ENCODE measurements around the gene MT1A.
A peak's percentile ranks its signal among the peaks of the same experiment; 100 is the strongest.

Gene MT1A

GRCh38 chr16:56637814-56638750 is at the start of gene MT1A:
Gene MT1A (plus strand): TSS chr16:56638666. CDS start chr16:56638739, 73 bp downstream.
- no peak for DNase-seq

GRCh38 chr16:56588781-56589140 is 49.7 kb upstream of the MT1A start:
- DNase-seq: no peak

GRCh38 chr16:56589141-56590039 is 49.1 kb upstream of the MT1A start, which contains the start of gene MT3:
Gene MT3 (plus strand): TSS chr16:56589528. CDS start chr16:56589591, 63 bp downstream.
- peak; percentile 35 for DNase-seq

GRCh38 chr16:56591377-56592060 is 46.9 kb upstream of the MT1A start:
- no peak for DNase-seq

GRCh38 chr16:56593573-56594291 is 44.7 kb upstream of the MT1A start:
- no peak for DNase-seq

- DNase-seq: no peak
Observed at GRCh38 chr16:56594292-56594619, 44.2 kb upstream of the MT1A start.

- DNase-seq: no peak
Observed at GRCh38 chr16:56600398-56600999, 38.0 kb upstream of the MT1A start.

- no peak for DNase-seq
Observed at GRCh38 chr16:56601325-56601724, 37.1 kb upstream of the MT1A start.

GRCh38 chr16:56603589-56603988 is 34.9 kb upstream of the MT1A start:
- DNase-seq: no peak

GRCh38 chr16:56604966-56605365 is 33.5 kb upstream of the MT1A start:
- DNase-seq: no peak

GRCh38 chr16:56605475-56605874 is 33.0 kb upstream of the MT1A start:
- DNase-seq: no peak

GRCh38 chr16:56606071-56606475 is 32.4 kb upstream of the MT1A start:
- DNase-seq: no peak

- DNase-seq: no peak
Observed at GRCh38 chr16:56606476-56607108, 31.9 kb upstream of the MT1A start.

- no peak for DNase-seq
Observed at GRCh38 chr16:56607109-56607618, 31.3 kb upstream of the MT1A start.

- no peak for DNase-seq
Observed at GRCh38 chr16:56607675-56608042, 30.8 kb upstream of the MT1A start.

- peak; percentile 86 for DNase-seq
Observed at GRCh38 chr16:56608043-56608875, 30.2 kb upstream of the MT1A start, which contains the start of gene MT2A. Gene MT2A (plus strand): TSS chr16:56608584. CDS start chr16:56608656, 72 bp downstream.

- DNase-seq: no peak
Observed at GRCh38 chr16:56608876-56609462, 29.5 kb upstream of the MT1A start.

GRCh38 chr16:56609463-56609921 is 29.0 kb upstream of the MT1A start:
- DNase-seq: peak; percentile 69

- peak; percentile 73 for DNase-seq
Observed at GRCh38 chr16:56610017-56610608, 28.4 kb upstream of the MT1A start.
